NT2/D1 (cell line): ENCODE measurements around the gene PTPRF.

Source experiments
- YY1 ChIP-seq: IDR thresholded peaks from 2 replicates; pipeline ENCODE4 v1.6.1; 2011; ENCODE audit not compliant: insufficient read length, insufficient read depth
- ZNF274 ChIP-seq: IDR thresholded peaks from 2 replicates; pipeline ENCODE4 v1.6.1; 2011; ENCODE audit warnings: mild to moderate bottlenecking, low read depth, low read length

- TF ChIP-seq YY1 (no peak), ZNF274 (no peak)
These were observed 25.5 kb upstream of the PTPRF start for GRCh38 chr1:43505077-43505780.
